Mammary epithelial cell (primary cell): ENCODE measurements around the gene FUT6.

Source experiments
- EZH2 ChIP-seq: IDR thresholded peaks from 2 replicates; pipeline ENCODE4 v1.6.1; 2012; ENCODE audit warnings: low read length, inconsistent platforms, borderline replicate concordance
- TF ChIP-seq, protein P1 (sequence below), 2 donors: IDR thresholded peaks in 1 of 2; conservative IDR thresholded peaks in 1 of 2; 2 replicates each; pipeline ENCODE4 v1.5.1; 2011 to 2012; ENCODE audit warnings: inconsistent platforms in 2 of 2, low read length in 2 of 2, mild to moderate bottlenecking in 2 of 2, control low read depth in 1 of 2, low read depth in 1 of 2; ENCODE audit not compliant: insufficient read depth in 1 of 2; ENCODE audit errors: extremely low read depth in 1 of 2

DNA sequence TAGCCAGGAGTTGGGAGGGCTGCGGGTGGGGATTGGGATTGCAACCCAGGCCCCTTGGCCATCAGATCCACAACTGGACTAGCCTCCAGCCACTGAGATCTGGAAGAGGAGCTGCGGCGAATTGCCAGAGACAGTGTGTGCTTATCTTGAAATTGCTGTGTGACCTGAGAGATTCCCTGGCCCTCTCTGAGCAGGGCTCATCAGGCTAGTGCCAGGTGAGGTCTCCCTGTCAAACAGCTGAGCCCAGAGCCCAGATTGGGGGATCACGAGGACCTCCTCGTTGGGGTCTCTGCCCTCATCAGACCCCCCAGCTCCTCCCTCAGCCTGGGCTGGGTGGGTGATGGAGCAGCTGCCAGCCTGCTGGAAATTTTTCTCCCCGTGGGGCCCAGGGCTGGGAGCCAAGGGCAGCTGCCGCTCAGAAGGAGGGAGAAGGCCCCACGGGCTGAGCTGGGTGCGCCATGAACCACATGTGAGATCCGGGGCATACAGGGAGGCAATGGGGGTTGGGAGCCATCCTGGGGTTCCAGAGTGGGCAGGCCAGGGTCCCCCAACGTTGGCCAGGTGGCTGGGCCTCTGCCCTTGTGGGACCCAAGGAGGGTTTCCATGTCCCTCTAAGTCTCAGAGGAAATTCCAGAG, 23.6 kb upstream of the FUT6 start:
- TF ChIP-seq, protein P1, sequence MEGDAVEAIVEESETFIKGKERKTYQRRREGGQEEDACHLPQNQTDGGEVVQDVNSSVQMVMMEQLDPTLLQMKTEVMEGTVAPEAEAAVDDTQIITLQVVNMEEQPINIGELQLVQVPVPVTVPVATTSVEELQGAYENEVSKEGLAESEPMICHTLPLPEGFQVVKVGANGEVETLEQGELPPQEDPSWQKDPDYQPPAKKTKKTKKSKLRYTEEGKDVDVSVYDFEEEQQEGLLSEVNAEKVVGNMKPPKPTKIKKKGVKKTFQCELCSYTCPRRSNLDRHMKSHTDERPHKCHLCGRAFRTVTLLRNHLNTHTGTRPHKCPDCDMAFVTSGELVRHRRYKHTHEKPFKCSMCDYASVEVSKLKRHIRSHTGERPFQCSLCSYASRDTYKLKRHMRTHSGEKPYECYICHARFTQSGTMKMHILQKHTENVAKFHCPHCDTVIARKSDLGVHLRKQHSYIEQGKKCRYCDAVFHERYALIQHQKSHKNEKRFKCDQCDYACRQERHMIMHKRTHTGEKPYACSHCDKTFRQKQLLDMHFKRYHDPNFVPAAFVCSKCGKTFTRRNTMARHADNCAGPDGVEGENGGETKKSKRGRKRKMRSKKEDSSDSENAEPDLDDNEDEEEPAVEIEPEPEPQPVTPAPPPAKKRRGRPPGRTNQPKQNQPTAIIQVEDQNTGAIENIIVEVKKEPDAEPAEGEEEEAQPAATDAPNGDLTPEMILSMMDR (conservative IDR thresholded peaks at IDR 0.05 in 1 of 2, IDR thresholded peaks at IDR 0.05 in 1 of 2; ENCODE audit: extremely low read depth in 1 of 2, insufficient read depth in 1 of 2, low read depth in 1 of 2, low read length in 2 of 2), result no peak
- no peak for TF ChIP-seq EZH2
